ENCODE data around the gene SNX32.
A peak's percentile ranks its signal among the peaks of the same experiment; 100 is the strongest.

SNX32 gene

GRCh38 chr11:65797711-65798110, 36.1 kb upstream of the SNX32 start:
- DNase-seq (ENCODE audit: low spot score), result no peak

DNA sequence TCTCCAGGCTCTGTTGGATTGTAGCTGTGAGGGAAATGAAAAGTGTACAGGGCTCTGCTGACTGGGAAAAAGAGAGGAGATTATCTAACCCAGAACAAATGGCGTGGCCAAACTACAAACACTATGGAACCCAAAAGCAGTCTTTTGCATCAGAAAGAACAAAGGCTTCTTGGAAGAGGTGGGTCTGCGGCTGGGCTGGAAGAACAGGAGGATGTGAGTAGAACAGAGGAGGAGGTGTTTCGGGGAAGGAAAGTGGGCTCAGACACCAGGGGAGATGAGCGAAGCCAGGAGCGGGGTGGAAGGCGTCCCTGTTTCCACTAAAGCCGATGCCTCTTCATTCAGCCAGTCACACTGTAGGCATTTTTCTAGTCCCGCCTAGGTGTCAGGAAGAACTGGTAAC, 34.9 kb upstream of the SNX32 start:
- DNase-seq (ENCODE audit: low spot score), result no peak

GRCh38 chr11:65801153-65801987, 32.4 kb upstream of the SNX32 start:
- no peak for DNase-seq (ENCODE audit: low spot score)

- DNase-seq (ENCODE audit: low spot score), result no peak
Observed at GRCh38 chr11:65802841-65803240, 30.9 kb upstream of the SNX32 start.

- no peak for DNase-seq (ENCODE audit: low spot score)
Observed at GRCh38 chr11:65803797-65804492, 29.8 kb upstream of the SNX32 start.

GRCh38 chr11:65806979-65807378, 26.8 kb upstream of the SNX32 start:
- DNase-seq (ENCODE audit: low spot score), result no peak

GRCh38 chr11:65808744-65809341, 24.9 kb upstream of the SNX32 start:
- DNase-seq (ENCODE audit: low spot score), result no peak

DNA sequence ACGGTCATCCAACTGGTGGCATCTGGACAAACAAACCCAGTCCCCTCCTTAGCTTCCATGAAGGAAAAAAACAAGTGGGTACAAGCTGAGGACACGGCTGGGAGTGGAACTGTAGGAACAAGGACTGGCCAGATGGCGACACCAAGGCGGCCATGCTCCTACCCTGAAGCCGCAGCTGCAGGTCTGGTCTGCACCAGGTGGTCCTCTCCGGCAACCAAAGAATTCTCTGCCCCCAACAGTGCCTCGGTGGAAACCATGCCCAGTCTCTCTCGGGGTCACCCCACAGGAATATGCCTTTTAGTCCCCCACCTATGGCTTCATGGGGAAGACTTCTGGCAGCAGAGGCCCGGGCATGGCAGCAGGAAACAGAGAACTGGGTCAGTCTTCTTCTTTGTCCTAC, 24.3 kb upstream of the SNX32 start:
- DNase-seq (ENCODE audit: low spot score), result no peak

GRCh38 chr11:65810046-65810868, 23.5 kb upstream of the SNX32 start:
- no peak for DNase-seq (ENCODE audit: low spot score)

- no peak for DNase-seq (ENCODE audit: low spot score)
Observed at GRCh38 chr11:65811764-65812475, 21.8 kb upstream of the SNX32 start.

DNA sequence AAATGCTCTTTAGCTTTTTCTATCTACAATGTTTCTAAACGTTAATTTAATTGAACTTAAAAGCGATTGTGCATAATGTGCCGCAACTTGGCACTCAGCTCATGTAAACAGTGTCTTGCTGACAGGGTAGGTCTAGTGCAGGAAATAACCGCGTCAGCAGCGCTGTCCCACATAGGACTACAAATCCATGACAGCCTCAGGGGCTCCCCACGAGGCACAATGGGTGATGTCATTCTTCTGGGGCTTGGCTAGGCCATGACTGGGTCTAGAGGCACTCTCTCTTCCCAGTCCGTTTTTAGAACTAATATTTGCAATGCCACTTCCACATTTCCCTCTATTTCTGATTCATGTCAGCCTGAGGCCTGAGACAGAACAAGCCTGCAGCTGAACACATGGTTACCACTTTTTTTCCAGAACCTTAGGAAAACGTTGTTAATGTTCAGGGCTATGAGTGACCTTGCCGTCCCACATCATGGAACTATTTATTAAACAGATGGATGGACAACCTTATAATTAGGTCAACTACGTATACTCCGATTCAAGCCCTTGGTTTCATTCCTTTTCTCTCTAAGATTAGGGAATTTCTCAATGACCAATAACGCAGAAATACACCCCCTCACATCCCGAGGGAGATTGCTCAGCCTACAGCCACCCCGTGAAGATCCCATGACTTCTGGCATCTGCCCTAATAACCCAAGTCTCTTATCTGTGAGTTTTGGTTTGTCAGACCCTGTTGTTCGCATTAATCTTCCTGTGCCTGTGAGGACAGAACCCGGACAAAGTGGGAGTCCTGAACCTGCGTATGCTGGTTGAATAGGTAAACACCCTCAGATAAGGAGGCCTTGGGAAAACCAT, 19.4 kb upstream of the SNX32 start:
- no peak for DNase-seq (ENCODE audit: low spot score)

GRCh38 chr11:65814986-65815565, 18.7 kb upstream of the SNX32 start:
- DNase-seq (ENCODE audit: low spot score), result no peak

GRCh38 chr11:65816696-65817095, 17.1 kb upstream of the SNX32 start:
- DNase-seq (ENCODE audit: low spot score), result no peak

GRCh38 chr11:65817312-65817834, 16.4 kb upstream of the SNX32 start:
- no peak for DNase-seq (ENCODE audit: low spot score)

DNA sequence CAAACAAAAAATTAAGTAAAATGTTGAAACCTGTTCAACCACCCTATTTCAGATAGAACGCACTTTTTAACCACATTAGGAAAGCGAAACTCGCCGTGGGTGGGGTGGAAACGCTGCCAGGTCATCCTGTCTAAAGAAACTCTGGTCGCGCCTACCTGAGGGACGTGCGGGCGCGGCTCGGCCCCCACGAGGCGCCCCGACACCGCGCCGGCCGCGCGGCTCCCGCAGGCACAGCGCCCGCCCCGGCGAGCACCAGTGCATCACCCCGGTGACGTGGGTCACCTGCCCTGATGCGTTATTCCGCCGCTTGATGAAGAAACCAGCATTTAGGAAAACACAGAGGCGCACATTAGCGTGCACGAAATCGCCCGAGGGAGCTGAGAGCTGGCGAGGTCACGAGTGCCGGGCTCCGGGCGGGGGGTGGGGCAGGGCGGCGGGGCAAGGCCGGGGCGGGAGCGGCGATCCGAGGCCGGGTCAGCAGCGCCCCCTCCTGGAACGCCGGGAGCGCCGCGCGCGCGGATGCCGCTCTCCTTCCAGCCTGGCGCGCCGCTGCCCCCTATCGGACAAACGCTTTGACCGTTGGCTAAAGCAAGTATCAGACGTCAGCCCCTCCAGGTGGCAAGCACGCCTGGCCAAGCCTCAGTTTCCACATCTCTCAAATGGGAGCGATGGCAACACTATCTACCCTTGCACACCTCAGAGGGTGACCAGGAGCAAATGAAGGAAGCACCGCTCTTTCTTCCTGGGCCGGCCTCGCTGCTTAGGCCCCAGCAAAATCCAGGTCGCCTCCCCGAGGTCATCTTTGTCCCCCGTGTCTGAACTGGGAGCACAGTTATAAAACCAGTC, 15.7 kb upstream of the SNX32 start:
- peak; percentile 94 for DNase-seq (ENCODE audit: low spot score)

GRCh38 chr11:65821107-65821506, 12.7 kb upstream of the SNX32 start:
- no peak for DNase-seq (ENCODE audit: low spot score)

GRCh38 chr11:65822776-65823528, 10.8 kb upstream of the SNX32 start:
- no peak for DNase-seq (ENCODE audit: low spot score)

DNA sequence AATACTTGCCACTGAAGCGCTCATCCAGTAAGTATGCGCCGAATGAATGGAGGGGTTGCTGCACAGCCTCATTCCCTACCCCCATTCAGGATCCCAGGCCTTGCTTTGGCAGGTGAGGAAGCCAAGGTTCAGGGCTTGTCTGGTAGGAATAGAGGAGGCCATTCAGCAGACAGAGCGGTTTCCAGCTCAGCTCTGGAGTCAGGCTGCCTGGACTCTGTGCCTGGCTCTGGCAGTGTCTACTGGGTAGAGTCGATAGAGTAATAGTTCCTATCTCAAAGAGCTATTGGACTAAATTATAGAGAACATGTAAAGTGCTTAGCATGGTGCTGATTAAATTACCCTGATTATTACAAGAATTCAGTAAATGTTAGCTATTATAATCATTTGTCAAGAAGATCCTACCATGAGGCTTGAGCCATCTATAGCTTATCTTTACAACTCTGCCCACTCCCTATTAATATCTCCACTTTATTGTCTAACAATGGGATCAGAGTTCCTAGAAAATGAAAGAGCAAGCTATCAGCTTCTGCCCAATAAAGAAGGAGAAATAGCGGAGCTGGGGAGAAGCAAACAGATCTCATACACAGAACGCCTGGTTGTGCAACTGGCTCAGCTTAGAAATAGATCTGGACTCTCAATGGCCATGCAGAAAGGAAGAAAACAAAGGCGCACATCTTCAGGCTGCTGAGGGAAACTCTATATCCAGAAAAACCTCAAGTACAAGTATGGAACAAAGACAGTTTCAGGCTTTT, 6.6 kb upstream of the SNX32 start:
- no peak for DNase-seq (ENCODE audit: low spot score)
